GM21737 (cell line): ENCODE results near the gene TGFBR1.
"Not testable (repeated sequence)": the region's sequence is repeated elsewhere in the genome, so short reads cannot be mapped to it uniquely, and the experiment has no call there.

Experiments used
- ATAC-seq: cut with Tn5 transposase; IDR thresholded peaks from one replicate; pipeline ENCODE4 v1.9.1; 2021; ENCODE audit warnings: mild to moderate bottlenecking, moderate library complexity; ENCODE audit not compliant: unreplicated experiment

The TGFBR1 gene

DNA sequence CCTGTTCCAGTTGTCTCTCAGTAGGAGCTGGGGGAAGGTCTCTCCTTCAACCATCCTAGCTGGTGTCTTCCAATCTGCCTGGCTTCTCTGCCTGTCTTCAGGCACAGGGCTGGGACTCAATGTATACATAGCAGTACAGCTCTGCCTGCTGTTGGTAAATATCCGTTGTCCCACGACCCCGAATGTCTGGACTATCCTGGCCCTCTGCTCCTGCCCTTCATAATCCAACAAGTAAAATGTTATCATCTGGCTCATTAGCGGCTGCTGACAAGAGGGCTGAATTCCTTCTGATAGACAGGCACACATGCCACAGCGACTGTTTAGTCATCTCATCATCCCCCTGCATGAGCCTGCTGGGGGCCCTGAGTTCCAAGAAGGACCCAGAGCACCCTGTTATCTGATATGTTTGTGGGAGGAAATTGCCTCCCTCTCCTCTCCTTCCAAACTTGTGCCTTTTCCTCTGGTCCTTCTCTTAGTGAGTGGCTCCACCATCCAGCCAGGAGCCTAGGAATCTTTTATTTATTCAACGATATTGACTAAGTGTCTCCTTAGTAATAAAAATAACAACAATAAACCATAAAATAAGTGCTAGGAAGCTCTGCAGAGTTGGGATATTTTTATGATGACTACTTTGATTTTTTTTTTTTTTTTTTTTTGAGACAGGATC lies 29.5 kb upstream of the TGFBR1 start:
- no peak for ATAC-seq

- ATAC-seq, result no peak
Measured at GRCh38 chr9:99076030-99076429, 28.9 kb upstream of the TGFBR1 start.

DNA sequence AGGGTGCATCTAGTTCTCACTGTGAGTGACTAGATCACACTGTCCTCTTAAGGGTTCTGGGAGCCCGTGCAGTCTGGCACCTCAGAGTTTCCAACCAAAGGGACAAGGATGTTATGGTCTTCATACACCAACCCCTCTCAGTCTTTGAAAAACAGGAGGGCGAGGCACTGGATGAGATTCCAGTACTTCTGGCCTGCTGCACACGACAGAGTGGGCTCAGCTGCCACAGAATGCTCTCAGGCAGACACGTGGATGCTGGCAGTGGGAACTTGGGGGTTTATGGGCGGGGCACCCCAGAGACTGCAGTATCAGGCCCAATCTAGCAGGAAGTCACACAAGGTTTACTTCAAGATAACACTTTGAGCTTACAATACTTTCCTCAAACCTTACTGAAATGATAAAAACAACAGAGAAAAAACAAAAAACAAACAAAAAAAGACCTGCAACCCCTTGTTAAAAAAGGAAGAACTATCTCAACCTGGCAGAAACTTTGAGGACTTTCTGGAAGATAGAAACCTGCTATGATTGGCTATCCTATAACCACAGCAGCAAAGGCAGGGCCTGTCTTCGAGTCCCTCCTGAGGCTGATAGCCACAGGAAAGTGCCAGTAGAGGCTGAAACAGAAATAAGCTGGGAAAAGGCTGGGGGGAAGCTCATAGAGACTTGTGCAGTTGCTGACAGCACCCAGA lies 28.3 kb upstream of the TGFBR1 start:
- no peak for ATAC-seq

- no peak for ATAC-seq
Measured at GRCh38 chr9:99078717-99079116, 26.2 kb upstream of the TGFBR1 start.

DNA sequence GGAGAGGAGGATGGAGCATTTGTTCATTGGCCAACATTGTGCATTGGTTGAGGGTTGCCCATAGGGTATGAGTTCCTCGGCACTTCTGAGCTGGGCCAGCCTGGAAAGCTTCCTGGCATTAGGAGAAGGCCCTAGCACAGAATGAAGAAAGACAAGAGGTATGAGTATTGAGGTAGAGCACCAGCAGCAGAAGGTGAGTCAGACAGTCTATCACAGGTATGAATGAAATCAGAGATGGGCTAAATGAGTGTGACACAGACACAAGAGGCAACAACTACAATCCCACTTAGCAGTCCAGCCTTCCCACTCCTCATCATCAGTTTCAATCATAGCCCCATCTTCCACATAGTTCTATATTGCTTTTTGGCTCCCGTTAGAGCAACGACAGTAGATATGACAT lies 25.4 kb upstream of the TGFBR1 start:
- ATAC-seq, result no peak

- no peak for ATAC-seq
Measured at GRCh38 chr9:99083051-99083450, 21.9 kb upstream of the TGFBR1 start.

DNA sequence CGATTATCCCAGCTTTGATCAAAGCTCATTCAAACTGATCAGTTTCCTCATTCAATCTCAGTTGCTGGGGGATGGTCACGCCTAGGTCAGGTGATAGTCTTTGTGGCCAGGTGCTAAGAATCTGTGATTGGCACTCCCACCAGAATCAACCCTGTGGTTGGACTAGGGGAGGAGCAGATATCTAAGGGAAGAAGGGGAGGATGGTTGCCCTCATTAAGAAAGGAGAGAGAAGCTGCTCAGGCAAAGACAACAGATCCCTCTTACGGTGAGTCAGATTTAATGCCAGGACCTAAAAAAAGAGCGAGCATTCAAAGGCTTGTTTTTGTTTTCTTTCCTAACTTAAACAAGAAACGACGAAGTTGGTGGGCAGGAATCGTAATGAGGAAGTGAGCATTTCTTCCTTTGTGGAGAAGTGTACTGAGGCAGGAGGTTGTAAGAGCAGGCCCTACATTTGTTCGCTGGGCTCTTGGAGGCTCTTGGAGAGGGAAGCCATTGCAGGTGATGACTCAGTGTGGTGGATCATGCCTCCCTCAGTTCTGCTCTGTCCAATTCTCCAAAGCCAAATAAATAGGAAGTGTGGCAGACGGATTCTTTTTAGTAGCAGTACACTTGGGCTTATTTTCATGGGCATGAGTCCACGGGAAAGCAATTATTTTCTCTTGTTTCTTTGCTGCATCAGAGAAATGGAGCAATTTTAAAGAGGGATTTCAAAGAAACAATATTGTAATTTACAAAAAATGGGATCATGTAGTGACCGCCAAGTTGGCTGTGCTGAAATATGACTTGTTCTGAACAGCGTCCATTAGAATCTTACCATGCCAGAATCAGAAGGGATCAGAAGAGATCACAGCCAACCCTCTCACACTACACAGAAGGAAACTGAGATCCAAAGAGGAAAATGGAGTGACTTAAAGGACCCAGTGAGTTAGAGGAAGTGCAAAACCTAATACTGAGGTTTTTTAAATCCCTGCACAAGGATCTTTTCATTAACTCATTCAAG lies 18.7 kb upstream of the TGFBR1 start:
- no peak for ATAC-seq

DNA sequence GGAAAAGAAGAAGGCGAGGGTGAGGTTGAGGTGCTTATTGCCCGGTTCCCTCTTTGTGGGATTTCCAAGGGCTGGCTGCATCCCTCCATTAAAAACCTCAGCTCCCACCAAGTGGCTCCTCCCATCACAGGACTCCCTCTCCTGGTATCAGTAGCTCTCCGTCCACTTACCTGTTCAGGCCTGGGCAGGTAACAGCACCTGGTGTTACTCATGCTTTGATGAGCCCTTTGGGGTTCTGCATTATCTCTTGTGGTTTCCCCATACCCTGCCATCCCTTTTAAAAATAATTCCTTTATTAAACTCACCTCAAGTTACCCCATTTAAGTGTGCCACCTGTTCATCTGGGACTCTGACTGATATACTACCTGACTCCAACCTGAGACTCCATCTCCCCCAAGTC lies 17.5 kb upstream of the TGFBR1 start:
- ATAC-seq, result no peak

- ATAC-seq, result no peak
Measured at GRCh38 chr9:99090336-99091130, 14.4 kb upstream of the TGFBR1 start.

GRCh38 chr9:99092643-99093491 lies 12.0 kb upstream of the TGFBR1 start:
- no peak for ATAC-seq

DNA sequence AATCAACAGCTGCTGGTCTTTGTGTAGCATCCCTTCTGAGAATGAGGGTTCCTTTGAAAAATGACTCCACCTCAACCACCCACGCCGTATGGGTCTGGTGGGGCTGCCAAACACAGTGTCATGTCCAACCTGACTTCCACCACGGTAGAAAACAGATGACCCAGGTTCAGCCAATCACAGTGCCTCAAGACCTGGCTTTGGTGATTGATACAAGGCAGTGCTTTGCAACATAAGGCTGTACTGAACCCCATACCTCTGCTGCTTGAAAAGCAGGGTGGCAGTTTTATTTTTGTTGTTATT lies 11.5 kb upstream of the TGFBR1 start:
- ATAC-seq, result no peak

DNA sequence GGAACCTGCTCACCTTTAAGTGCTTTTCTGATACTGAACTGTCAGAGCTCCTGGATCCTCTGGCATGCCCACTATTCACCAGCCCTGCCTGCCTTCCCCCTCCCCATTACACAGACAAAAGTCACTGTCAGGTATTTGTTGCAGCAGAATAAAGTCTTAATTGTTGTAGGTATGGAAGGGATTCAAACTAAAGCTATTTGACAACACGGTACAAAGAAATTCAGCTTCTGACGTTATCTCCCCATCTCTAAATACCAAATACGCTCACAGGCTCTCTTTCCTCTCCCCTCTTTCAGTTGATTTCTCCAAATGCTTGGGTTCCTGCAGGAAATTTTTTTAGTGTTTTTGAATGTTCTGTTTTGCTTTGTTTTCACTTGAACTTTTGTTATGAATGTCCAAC lies 9.3 kb upstream of the TGFBR1 start:
- ATAC-seq, result no peak

GRCh38 chr9:99096409-99096808 lies 8.5 kb upstream of the TGFBR1 start:
- ATAC-seq, result no peak

GRCh38 chr9:99099806-99100585 lies 4.9 kb upstream of the TGFBR1 start:
- not testable (repeated sequence) for ATAC-seq

DNA sequence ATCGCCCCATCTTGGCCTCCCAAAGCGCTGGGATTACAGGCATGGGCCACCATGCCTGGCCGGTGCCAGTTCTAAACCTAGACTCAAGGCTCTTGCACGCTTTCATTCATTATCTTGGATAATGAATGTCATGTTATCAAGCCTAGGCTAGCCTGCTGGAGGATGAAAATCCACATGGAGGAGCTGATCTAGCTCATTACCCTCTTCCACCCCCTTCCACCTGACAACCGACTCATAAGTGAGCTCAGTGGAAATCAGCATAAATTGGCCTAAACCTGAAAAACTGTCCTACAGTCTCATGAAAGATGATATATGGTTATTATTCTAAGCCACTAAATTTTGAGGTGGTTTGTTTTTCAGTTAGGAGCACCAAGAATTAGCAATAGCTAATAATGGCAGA lies 3.6 kb upstream of the TGFBR1 start:
- no peak for ATAC-seq

- no peak for ATAC-seq
Measured at GRCh38 chr9:99101812-99102211, 3.1 kb upstream of the TGFBR1 start.

- no peak for ATAC-seq
Measured at GRCh38 chr9:99103054-99103895, 1.6 kb upstream of the TGFBR1 start.

- no peak for ATAC-seq
Measured at GRCh38 chr9:99103901-99104458, 933 bp upstream of the TGFBR1 start.
